HepG2 (cell line): ENCODE data around the gene MUC4. TPM values are rescaled to one million over a fixed set of nuclear protein-coding genes. Genes with fewer than 3 reads are reported as not detected.
"Not testable (repeated sequence)": the region's sequence is repeated elsewhere in the genome, so short reads cannot be mapped to it uniquely, and the experiment has no call there.

Source experiments
- ATAC-seq: fragments of 200-7000 bp; cut with Tn5 transposase; 3 replicates; pipeline ENCODE4 v1.9.1; 2020; ENCODE audit warnings: mild to moderate bottlenecking, moderate library complexity
- BruUV-seq: library from RNA; stranded (reverse); fragments of 400-500 nt; replicated peaks from 2 replicates; lab custom pipeline; 2021; lab: Mats Ljungman, UMichigan
- CTCF ChIA-PET: fragments of 300-600 bp; formaldehyde crosslinking; extraction: SDS; loops from one replicate; lab custom pipeline; 2021; ENCODE audit warnings: low total read pairs, inconsistent platforms, low intra/inter-chr PET ratio; lab: Yijun Ruan, JAX
- POLR2A ChIA-PET: fragments of 350-600 bp; sonication (Branson Sonifier 250); formaldehyde crosslinking; loops from one replicate; lab custom pipeline; 2020; ENCODE audit warnings: antibody characterized with exemption, inconsistent platforms; lab: Yijun Ruan, JAX
- DNase-seq: peaks from one replicate; pipeline ENCODE4 v3.0.0-alpha.2; 2015; ENCODE audit warnings: low spot score
- FAIRE-seq: peaks from 3 replicates; lab custom pipeline; 2011; peaks lifted over from hg19 to GRCh38; lab: Jason Lieb, UNC
- H2AFZ ChIP-seq: one replicate; pipeline ENCODE4 v1.6.1; 2011; ENCODE audit warnings: low read length, inconsistent platforms
- H3K27ac ChIP-seq: fragments of 300-600 bp; 3 replicates; pipeline ENCODE4 v1.8.0; 2011; ENCODE audit warnings: mixed run types, mild to moderate bottlenecking, mixed read lengths, low read length, inconsistent platforms; ENCODE audit not compliant: insufficient read depth; ENCODE audit errors: extremely low read length
- H3K27me3 ChIP-seq, 2 experiments: fragments of 200-600 bp in 1 of 2; 2 replicates in 1 of 2; 3 replicates in 1 of 2; pipeline versions ENCODE4 v1.6.0 to v1.8.0; 2011; ENCODE audit warnings: low read length in 2 of 2, mild to moderate bottlenecking in 2 of 2, moderate library complexity in 2 of 2, inconsistent platforms in 1 of 2; ENCODE audit not compliant: insufficient read depth in 2 of 2, control insufficient read depth in 1 of 2
- H3K36me3 ChIP-seq, 2 experiments: fragments of 200-600 bp in 1 of 2; replicated peaks in 1 of 2; 2 replicates in 1 of 2; 3 replicates in 1 of 2; pipeline versions ENCODE4 v1.5.1 to v1.8.0; 2011; ENCODE audit warnings: low read length in 2 of 2, inconsistent platforms in 1 of 2; ENCODE audit not compliant: insufficient read depth in 2 of 2, control insufficient read depth in 1 of 2
- H3K4me1 ChIP-seq: 2 replicates; pipeline ENCODE4 v1.5.1; 2012; ENCODE audit warnings: low read length, inconsistent platforms; ENCODE audit not compliant: insufficient read depth
- H3K4me2 ChIP-seq: 2 replicates; pipeline ENCODE4 v1.6.0; 2011; ENCODE audit warnings: low read depth, low read length, inconsistent platforms
- H3K4me3 ChIP-seq, 3 experiments: fragments of 200-600 bp in 1 of 3; sonication (generic), shearing (Covaris generic) in 1 of 3; replicated peaks in 1 of 3; 2 replicates each; pipeline ENCODE4 v1.5.1; 2011 to 2016; ENCODE audit warnings: low read length in 3 of 3, inconsistent platforms in 2 of 3, low read depth in 2 of 3, mild to moderate bottlenecking in 2 of 3, control low read depth in 1 of 3, mixed read lengths in 1 of 3; ENCODE audit not compliant: insufficient read depth in 1 of 3
- H3K79me2 ChIP-seq: one replicate; pipeline ENCODE4 v1.6.1; 2011; ENCODE audit warnings: low read length, inconsistent platforms; ENCODE audit not compliant: insufficient read depth
- H3K9ac ChIP-seq: 2 replicates; pipeline ENCODE4 v1.6.0; 2011; ENCODE audit warnings: mild to moderate bottlenecking, low read depth, low read length, inconsistent platforms; ENCODE audit not compliant: insufficient read depth
- H3K9me3 ChIP-seq: 2 replicates; pipeline ENCODE4 v1.5.1; 2012; ENCODE audit warnings: mild to moderate bottlenecking, low read length
- H4K20me1 ChIP-seq: 2 replicates; pipeline ENCODE4 v1.6.0; 2011; ENCODE audit warnings: inconsistent platforms, mild to moderate bottlenecking, low read length, moderate library complexity; ENCODE audit not compliant: insufficient read depth
- PHF5A ChIP-seq: IDR thresholded peaks from one replicate; pipeline ENCODE4 v1.6.1; 2018; ENCODE audit warnings: low read depth, missing genetic modification reagents; ENCODE audit not compliant: unreplicated experiment
- PHF8 ChIP-seq: sonication (generic); formaldehyde crosslinking; IDR thresholded peaks from 2 replicates; pipeline ENCODE4 v1.5.0; 2020; ENCODE audit warnings: missing genetic modification reagents
- TBP ChIP-seq: sonication (generic); formaldehyde crosslinking; IDR thresholded peaks from 2 replicates; pipeline ENCODE4 v1.5.0; 2020; ENCODE audit warnings: missing genetic modification reagents
- ZBTB49 ChIP-seq: sonication (generic); formaldehyde crosslinking; IDR thresholded peaks from 2 replicates; pipeline ENCODE4 v1.4.0; 2020; ENCODE audit warnings: missing genetic modification reagents, borderline replicate concordance
- ZNF263 ChIP-seq: sonication (generic); formaldehyde crosslinking; IDR thresholded peaks from 2 replicates; pipeline ENCODE4 v1.4.0; 2020; ENCODE audit warnings: missing genetic modification reagents
- ZSCAN12 ChIP-seq: sonication (generic); formaldehyde crosslinking; IDR thresholded peaks from 2 replicates; pipeline ENCODE4 v1.9.0; 2021; ENCODE audit warnings: mild to moderate bottlenecking, missing genetic modification reagents
- whole genome bisulfite sequencing: methylation state at CpG from one replicate; pipeline ENCODE4 v1.1.6; 2017; ENCODE audit warnings: low lambda C conversion rate; 5-methylcytosine and 5-hydroxymethylcytosine counted together
- in situ Hi-C: cut with HindIII; loops from 2 replicates; pipeline ENCODE4 v1.10.0; 2017; ENCODE audit warnings: low pct_unique_long_range_greater_than_20kb; ENCODE audit not compliant: extremely low pct_ligation_motif_present
- intact Hi-C: fragments of 100-400 bp; cut with micrococcal nuclease; formaldehyde crosslinking; loops from one replicate; pipeline ENCODE4 v1.10.0; 2022; ENCODE audit not compliant: unreplicated experiment
- polyA plus RNA-seq, 8 experiments: library from polyadenylated mRNA; depleted of rRNA in 3 of 8; stranded (reverse) in 7 of 8; unstranded in 1 of 8; fragments of >200 nt; fragmentation: Illumina TruSeq in 4 of 8; extraction: Trizol in 4 of 8; gene quantifications; 2 replicates each; pipeline versions ENCODE4 v1.2.1 to v1.2.3, GENCODE V29; 2011 to 2016; ENCODE audit warnings: low read depth in 4 of 8, missing spikeins in 1 of 8, mixed read lengths in 1 of 8; ENCODE audit not compliant: insufficient read depth in 1 of 8
- total RNA-seq, 5 experiments: library from RNA; depleted of rRNA; stranded (reverse); fragments of >200 nt; fragmentation: Illumina TruSeq; extraction: Trizol; gene quantifications; 2 replicates each; pipeline ENCODE4 v1.2.3, GENCODE V29; 2016; ENCODE audit warnings: low read depth in 1 of 5
- TF ChIP-seq, protein P1 (sequence below): sonication (generic); formaldehyde crosslinking; IDR thresholded peaks from 2 replicates; pipeline ENCODE4 v1.8.1; 2023; ENCODE audit warnings: mild to moderate bottlenecking, missing genetic modification reagents
- TF ChIP-seq, protein P2 (sequence below): sonication (generic); formaldehyde crosslinking; IDR thresholded peaks from 2 replicates; pipeline ENCODE4 v1.4.0; 2020; ENCODE audit warnings: missing genetic modification reagents, mild to moderate bottlenecking, borderline replicate concordance

MUC4 gene
- total and polyA plus RNA-seq, 2 of the 13 experiments (the other 11 are each of a cell fraction or from before 2014, with no cell fraction given) = not detected

- H3K4me1 ChIP-seq = peaks cover 19% of the 10 kb centered on the region
- WGBS = 64% methylated on average over 8 of the region's 8 CpGs
- H3K27me3 ChIP-seq, H2AFZ ChIP-seq, FAIRE-seq, BruUV-seq, DNase-seq, H3K36me3 ChIP-seq, H3K27ac ChIP-seq, CTCF ChIA-PET, H3K4me2 ChIP-seq, POLR2A ChIA-PET, in situ Hi-C loops, intact Hi-C loops, H3K4me3 ChIP-seq, H4K20me1 ChIP-seq: not testable (repeated sequence)
- ATAC-seq = peak; percentile 13; the same call in 2 of the 3 replicates
- peak; percentile 53 for TF ChIP-seq ZNF263
- TF ChIP-seq, all 625 proteins: peak for 1; not testable (repeated sequence) for 624
- H3K9me3 ChIP-seq, H3K79me2 ChIP-seq, H3K9ac ChIP-seq: not testable (repeated sequence)
Measured at GRCh38 chr3:195712535-195712910, 99.2 kb downstream of the MUC4 start.

GRCh38 chr3:195711813-195712534, 99.8 kb downstream of the MUC4 start:
- intact Hi-C loops (no loop called here), in situ Hi-C loops (no loop called here)
- Histone ChIP-seq H3K4me1 (peaks cover 13% of the 10 kb centered on the region), H4K20me1 (no peaks in the 10 kb centered on the region), H3K27ac (no peak overlapping the region), H3K36me3 (no peaks in the 10 kb centered on the region), H3K4me3 (no peak overlapping the region), H3K79me2 (no peaks in the 10 kb centered on the region), H3K9ac (no peak overlapping the region), H3K27me3 (no peaks in the 10 kb centered on the region), H3K9me3 (no peaks in the 10 kb centered on the region), H3K4me2 (no peak overlapping the region), H2AFZ (no peak overlapping the region)
- ChIA-PET POLR2A (no interaction called here), CTCF (no interaction called here)
- 75% methylated on average over 12 of the region's 12 CpGs for WGBS
- no TSS peak for BruUV-seq
- ATAC-seq (peak; percentile 30; the same call in 2 of the 3 replicates), DNase-seq (no peak), FAIRE-seq (no peak)
- TF ChIP-seq PHF8 (CRISPR knock-in tag) (no peak), PHF5A (CRISPR knock-in tag) (no peak), TBP (CRISPR knock-in tag) (no peak), ZBTB49 (CRISPR knock-in tag) (no peak), ZSCAN12 (CRISPR knock-in tag) (no peak)
- TF ChIP-seq, protein P1, sequence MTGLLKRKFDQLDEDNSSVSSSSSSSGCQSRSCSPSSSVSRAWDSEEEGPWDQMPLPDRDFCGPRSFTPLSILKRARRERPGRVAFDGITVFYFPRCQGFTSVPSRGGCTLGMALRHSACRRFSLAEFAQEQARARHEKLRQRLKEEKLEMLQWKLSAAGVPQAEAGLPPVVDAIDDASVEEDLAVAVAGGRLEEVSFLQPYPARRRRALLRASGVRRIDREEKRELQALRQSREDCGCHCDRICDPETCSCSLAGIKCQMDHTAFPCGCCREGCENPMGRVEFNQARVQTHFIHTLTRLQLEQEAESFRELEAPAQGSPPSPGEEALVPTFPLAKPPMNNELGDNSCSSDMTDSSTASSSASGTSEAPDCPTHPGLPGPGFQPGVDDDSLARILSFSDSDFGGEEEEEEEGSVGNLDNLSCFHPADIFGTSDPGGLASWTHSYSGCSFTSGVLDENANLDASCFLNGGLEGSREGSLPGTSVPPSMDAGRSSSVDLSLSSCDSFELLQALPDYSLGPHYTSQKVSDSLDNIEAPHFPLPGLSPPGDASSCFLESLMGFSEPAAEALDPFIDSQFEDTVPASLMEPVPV = no peak
- TF ChIP-seq, protein P2, sequence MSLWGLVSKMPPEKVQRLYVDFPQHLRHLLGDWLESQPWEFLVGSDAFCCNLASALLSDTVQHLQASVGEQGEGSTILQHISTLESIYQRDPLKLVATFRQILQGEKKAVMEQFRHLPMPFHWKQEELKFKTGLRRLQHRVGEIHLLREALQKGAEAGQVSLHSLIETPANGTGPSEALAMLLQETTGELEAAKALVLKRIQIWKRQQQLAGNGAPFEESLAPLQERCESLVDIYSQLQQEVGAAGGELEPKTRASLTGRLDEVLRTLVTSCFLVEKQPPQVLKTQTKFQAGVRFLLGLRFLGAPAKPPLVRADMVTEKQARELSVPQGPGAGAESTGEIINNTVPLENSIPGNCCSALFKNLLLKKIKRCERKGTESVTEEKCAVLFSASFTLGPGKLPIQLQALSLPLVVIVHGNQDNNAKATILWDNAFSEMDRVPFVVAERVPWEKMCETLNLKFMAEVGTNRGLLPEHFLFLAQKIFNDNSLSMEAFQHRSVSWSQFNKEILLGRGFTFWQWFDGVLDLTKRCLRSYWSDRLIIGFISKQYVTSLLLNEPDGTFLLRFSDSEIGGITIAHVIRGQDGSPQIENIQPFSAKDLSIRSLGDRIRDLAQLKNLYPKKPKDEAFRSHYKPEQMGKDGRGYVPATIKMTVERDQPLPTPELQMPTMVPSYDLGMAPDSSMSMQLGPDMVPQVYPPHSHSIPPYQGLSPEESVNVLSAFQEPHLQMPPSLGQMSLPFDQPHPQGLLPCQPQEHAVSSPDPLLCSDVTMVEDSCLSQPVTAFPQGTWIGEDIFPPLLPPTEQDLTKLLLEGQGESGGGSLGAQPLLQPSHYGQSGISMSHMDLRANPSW (CRISPR knock-in tag) = no peak
